ENCODE results near the gene STIL.
A peak's percentile ranks its signal among the peaks of the same experiment; 100 is the strongest.
"Not testable (repeated sequence)": the region's sequence is repeated elsewhere in the genome, so short reads cannot be mapped to it uniquely, and the experiment has no call there.

STIL gene

DNA sequence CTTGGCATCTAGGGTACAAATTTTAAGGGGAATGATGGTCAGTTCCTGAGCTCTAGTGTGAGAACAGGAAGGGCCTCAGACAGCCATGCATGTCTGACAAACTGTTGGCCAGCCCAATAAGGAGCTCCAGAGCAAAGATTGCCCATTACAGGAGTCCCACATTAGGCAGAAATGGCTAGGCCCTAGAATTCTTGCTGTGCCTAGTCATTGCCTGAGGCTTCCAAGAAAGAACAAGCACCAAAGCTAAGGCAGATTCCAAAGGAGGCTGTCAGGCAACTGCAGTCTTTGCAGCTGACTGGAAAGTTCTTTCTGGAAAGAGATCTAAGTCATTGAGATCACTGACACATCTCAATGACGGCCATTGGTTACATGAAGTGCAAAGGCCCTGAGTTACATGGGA is 3.9 kb upstream of the STIL start:
- DNase-seq = no peak

DNA sequence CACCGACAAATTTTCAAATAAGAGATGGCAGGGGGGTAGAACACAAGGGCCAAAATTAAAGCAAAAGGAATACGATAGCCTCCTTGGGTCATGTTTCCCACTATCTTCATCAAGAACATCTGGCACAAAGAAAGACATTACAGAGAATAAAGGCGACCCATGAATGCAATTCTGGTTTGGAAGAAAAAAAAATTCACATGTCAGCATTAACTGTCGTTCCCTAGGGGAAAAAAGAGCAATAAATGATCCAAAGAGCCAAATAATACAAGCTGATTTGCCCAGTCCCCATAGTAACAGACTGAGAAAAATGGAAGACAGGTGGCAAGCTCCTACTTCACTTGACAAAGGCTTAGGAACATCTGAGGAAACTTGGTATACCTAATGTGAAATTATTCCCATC is 4.5 kb downstream of the STIL start:
- DNase-seq = no peak

DNA sequence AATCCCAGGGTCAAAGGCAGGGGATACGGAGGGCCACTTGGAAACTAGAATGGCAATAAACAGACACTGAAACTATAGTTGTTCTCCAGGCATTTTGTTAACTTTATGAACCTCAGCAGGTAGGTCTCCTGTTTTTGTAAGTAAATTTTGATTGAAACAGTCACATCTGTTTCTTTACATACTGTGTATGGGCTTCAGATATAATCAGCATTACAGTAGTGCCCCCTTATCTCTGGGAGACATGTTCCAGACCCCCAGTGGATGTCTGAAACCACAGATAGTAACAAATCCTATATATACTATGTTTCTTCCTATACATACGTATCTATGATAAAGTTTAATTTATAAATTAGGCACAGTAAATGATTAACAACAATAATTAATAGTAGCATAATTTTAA is 11.5 kb downstream of the STIL start:
- DNase-seq = no peak

DNA sequence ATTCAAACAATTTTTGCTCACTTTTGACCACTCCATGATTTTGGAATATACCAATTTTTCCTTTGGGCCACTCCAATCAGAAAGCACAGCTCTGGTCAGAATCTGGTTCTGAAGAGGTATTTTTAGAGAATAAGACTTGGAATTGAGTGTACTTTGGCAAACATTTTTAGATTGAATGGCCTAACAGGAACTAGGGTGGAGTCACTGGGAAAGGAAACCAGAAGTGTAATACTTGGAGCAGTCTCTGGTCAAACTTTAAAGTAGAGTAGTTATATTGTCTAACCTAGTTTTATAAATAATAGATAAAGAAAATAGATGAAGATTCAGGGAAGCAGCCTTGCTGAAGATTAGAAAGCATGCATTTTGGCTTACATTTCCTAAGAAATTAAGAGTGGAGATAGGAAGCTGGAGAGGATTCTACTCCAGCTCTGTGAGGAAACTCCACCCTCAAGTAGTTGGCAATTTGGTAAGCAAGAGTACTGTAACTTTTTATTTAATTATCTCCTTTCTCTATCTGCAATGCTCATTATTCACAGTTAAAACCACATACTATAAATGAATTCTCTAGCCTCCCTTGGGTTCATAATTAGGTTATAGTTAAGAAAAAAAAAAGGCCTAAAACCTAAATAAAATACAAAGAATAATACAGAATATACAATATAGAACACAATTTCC is 15.8 kb downstream of the STIL start:
- DNase-seq = no peak

DNA sequence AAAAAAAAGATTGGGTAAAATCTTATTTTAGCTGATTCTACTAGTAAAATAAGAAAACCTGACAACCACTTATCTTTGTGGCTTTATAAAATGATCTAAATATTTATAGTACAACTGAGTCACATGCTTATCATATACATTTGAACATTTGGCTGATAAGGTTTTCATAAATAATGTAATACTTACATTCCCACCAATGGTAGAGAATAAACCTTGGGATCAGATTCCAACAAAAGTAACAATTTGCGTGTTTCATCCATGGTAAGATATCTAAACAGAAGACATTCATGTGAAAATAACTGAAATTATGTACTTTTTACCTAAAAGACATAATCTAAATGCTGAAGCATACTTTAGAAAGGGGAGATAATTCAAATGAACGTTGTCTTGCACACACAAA is 18.4 kb downstream of the STIL start:
- no peak for DNase-seq

DNA sequence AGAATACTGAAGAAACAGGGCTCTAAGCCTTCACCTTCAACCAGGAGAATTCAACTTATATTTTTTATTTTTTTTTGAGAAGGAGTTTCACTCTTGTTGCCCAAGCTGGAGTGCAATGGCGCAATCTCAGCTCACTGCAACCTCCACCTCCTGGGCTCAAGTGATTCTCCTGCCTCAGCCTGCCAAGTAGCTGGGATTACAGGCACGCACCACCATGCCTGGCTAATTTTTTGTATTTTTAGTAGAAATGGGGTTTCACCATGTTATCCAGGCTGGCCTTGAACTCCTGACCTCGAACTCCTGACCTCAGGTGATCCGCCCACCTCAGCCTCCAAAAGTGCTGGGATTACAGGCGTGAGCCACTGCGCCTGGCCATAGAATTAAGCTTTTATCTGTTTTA is 19.1 kb downstream of the STIL start:
- not testable (repeated sequence) for DNase-seq

DNA sequence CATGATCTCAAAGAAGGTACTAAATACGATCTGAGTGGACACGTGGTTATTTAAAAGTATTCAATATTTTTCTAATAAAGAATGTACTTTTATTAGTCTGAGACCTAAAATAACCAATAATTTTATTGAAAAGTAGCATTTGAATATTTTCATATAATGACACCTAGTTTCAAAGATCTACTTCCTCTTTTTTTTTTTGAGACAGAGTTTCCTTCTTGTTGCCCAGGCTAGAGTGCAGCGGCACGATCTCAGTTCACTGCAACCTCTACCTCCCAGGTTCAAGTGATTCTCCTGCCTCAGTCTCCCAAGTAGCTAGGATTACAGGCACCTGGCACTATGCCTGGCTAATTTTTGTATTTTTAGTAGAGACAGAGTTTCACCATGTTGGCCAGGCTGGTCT is 25.8 kb downstream of the STIL start:
- not testable (repeated sequence) for DNase-seq

DNA sequence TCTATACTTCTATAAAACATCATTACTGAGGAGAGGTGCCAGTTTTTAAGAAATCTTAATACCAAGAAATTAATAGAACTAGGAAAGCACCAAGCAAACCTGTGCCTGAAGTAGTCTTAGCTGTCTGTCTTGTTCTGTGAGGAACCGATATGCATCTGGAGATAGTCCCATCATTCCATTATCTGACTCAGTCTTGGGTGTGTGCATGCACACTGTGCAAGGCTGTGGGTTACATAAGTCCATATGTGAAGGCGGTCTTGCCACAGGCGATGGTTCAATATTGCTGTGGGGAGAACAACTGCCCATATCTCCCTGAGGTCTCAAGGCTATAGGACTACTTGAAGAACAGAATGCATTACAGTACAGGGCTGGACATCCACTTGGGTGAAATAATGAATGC is 33.8 kb downstream of the STIL start:
- DNase-seq = no peak

DNA sequence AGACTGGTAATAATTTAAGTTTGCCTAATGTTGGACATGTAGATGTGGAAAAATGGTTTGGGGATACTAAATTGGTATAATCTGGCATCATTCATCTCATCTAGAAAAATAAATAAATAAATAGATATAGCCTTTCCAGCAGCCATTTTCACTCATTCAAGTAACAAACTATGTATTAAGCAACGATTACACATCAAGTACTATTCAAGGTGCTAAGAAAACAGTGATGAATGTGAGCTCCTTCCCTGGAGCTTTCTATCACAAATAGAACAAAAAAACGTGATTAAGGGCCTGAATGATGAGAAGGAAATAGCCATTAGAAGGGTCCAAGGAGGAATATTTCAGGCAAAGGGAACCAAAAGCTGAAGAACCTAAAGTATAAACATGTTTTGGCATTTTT is 37.1 kb downstream of the STIL start:
- no peak for DNase-seq

DNA sequence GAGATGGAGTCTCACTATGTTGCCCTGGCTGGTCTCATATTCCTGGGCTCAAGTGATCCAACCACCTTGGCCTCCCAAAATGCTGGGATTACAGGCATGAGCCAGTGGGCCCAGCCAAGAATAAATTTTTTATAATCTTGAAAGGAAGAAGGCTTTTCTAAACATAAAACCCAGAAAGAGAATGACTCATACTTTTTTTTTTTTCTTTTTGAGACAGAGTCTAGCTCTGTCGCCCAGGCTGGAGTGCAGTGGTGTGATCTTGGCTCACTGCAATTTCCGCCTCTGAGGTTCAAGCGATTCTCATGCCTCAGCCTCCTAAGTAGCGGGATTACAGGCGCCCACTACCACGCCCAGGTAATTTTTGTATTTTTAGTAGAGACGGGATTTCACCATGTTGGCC is 38.1 kb downstream of the STIL start:
- DNase-seq = not testable (repeated sequence)

DNA sequence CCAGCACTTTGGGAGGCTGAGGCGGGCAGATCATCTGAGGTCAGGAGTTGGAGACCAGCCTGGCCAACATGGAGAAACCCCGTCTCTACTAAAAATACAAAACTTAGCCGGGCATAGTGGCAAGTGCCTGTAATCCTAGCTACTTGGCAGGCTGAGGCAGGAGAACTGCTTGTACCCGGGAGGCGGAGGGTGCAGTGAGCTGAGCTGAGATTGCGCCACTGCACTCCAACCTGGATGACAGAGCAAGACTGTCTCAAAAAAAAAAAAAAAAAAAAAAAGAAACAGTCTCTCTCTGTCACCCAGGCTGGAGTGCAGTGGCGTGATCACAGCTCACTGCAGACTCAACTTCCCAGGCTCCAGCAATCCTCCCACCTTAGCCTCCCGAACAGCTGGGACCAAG is 48.4 kb downstream of the STIL start:
- DNase-seq = not testable (repeated sequence)

DNA sequence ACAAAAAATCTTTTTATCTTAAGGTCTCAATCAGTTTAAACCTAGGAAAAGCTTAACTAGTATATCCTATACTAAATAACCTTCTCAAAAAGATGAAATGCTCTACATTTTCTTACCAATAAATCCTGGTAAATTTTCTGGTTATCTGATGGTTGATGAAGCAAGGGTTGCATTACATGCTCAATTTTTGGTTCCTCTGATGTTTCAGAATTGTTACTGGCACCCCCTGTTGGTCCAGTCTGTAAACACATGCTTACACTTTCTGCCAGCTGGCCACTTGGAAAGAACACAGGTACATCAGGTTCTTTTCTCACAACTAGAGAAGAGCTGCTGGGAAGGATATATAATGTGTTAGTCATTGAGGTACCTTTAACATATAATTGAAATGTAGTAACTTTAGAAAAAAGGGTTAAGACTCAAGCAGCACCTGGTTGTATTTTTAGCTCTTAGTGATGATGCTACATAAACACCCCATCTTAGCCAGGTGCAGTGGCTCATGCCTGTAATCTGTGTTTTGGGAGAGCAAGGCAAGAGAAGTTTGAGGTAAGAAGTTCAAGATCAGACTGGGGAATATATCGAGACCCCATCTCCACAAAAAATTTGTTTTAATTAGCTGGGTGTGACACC is 51.0 kb downstream of the STIL start:
- DNase-seq = peak; percentile 54

DNA sequence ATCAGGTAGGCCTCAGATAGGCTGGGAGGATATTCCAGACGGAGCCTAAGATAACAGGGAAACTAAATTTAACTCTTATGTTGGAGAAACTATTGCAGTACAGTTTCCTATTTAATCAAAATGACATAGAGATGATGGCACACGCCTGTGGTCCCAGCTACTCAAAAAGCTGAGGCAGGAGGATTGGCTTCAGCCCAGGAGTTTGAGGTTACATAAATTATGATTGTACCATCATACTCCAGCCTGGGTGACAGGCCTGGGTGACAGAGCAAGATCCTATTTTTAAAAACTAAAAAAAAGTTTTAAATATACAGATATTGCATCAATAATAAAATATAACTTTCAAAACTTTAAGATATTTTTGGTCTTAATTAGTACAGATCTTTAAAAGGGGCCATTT is 56.7 kb downstream of the STIL start:
- DNase-seq = no peak

DNA sequence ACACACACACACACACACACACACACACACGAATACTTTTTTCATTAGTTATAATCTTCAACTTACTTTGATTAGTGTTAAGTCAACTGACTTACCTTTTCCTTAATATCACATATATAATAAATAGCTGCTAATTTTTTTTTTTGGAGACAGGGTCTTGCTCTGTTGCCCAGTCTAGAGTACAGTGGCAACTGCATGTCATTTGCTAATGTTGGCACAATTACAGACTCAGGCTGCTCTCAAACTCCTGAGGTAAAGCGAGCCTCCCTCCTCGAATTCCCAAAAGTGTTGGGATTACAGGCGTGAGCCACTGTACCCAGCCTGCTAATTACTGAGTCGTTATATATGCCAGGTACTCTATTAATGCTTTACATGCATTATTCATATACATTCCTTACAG is 61.2 kb downstream of the STIL start:
- no peak for DNase-seq

DNA sequence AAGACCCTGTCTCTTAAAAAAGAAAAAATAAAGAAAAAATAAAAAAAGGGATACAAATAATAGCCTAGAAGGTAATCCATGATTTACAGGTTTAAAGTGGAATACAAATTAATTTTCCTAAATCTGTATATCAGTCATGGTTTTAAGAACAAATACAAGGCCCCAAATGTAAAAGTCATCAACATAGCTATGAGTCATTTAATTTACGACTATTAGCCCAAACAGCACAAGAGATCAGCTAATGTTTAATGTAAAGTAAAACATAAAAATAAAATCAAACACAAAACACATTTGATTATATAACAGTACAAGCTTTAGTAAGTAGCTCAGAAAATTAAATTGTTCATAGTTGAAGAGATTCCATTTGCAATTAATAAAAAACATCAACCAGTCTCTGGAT is 61.6 kb downstream of the STIL start:
- DNase-seq = no peak

DNA sequence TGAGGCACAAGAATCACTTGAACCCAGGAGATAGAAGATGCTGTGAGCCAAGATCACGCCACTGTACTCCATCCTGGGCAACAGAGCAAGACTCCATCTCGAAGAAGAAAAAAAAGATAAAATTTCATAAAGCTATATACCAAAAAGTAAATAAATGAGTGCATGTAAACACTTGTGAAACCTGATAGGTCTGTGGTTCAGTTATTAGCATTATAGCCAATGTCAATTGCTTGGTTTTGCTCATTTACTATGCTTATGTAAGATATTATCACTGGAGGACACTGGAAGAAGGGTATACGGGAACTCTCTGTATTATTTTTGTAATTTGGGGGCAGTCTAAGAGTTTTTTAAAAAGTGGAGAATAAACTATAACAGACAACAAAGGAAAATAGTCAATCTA is 64.2 kb downstream of the STIL start:
- DNase-seq = no peak

DNA sequence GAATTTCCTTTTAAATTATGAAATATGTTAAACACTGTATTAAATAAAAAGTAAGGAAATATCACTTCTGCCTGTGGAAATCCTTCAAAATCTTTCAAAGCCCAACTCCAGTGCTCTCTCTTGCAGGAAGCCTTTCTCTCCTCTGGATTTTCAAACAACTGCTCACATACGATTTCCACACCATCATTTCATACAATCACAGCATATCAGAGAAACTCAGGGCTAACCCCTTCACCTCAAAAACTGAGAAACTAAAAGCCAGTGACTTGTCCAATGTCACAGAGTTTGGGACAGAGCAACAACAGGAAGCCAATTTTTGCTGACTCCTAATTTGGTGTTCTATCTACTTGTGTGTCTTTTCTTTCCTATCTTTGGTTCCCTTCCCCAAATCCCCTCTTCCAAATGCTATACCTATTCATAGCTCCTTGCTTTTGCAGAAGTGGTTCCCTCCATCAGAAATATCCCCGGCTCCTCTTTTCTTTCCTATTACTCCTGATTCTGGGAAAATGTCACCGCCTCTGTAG is 69.5 kb downstream of the STIL start:
- no peak for DNase-seq

DNA sequence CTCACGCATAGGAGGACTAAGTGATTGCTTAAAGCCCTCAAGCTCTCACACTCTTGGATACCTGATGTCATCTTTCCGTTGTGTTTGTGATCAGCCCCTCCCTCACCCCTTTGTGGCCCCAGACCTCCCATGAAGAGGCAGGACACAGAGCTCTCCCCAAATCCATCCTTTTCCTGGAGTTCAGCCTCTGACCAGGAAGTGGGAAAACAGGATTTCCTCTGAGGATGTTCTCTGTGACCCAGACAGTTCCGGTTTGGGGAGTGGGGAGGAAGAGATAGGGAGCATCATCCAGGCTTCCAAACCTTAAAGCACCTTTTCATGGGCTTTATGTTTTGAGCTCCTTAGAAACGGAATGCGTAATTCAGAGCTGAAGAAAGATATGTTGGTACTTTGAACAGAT is 70.0 kb downstream of the STIL start:
- no peak for DNase-seq

DNA sequence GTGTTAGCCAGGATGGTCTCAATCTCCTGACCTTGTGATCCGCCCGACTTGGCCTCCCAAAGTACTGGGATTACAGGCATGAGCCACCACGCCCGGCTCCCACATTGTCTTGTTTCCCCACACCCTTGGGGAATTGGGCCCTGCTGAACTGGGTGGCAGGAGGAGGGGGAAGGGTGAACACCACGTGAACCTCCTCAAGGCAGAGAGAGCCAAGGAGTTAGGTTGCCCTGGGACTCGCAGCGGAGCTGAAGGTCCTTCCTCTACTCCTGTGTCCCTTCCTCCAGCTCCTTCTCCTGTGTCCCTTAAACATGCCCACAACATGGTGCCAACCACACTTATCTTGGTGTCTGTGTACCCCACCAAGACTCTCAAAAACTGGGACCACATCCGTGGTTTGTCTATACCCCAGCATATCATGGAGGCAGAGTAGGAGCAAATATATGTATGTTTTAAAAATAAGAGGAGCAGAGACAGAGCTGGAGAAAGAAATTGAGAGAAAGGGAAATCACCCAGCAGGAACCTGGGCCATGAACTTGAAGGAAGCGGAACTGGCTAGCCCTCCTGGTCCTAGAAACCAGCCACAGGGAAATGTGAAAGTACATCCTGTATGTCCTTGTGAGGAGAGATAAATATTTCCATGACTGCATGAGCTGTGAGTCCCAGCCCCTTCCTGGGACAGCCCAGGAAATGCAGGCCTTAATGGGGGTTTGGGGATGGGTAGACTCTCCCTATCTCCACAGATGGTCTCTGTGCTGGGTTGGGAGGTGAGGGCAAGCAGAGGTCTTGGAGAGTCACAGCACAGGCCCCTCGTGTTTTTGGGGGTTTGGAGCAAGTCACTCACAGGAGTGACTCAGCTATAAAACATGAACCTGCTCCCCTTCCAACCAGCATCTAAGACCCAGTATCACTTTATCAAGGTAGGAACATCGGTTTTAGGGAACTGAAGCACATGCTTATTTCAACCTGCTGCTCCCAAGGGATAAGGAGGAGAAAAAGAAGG is 72.5 kb downstream of the STIL start:
- DNase-seq = no peak

DNA sequence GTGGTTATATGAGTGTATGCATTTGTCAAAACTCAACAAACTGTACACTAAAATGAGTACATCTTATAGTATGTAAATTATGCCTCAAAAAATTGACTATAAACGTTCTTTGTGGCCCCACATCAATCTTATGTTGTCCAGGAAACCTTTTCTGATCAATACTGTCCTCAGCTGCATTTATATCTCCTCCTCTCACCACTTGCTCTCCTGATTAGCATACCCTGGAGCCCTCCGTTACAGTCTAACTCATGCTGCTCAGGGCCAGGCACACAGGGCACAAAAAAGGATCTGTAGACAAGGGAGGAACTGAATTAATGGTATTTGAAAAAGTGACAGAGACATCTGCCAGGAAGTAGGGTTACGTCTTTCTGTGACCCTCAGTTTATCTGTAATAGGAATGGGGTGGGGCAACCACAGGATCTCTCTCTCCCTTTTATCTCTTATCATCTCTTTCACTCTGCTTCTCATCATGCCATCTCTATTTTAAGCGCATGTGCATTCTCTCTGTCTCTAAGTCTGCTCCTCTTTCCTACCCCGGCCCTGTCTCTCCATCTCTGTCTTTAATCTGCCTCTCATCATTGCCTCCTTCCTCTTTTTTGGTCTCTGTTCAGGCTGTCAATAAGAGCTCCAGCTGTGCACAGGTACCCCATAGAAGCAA is 74.9 kb downstream of the STIL start:
- DNase-seq = no peak

DNA sequence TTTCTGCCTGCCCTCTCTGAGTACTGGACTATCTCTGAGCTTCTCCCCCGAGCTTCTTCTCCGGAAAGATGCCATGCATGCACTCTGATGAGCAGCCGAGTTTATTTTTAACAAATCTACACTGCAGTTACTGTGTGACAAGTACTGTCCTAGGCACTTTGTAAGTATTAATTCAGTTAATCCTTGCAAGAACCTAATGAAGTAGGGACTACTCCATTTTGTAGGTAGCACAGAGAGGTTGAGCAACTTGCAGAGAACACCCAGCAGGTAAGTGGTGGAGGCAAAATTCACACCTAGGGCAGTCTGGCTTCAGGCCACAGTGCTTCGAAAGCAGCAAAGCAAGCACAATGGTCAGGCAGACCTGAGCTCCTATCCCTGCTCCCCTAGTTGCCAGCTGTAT is 78.1 kb downstream of the STIL start:
- no peak for DNase-seq

DNA sequence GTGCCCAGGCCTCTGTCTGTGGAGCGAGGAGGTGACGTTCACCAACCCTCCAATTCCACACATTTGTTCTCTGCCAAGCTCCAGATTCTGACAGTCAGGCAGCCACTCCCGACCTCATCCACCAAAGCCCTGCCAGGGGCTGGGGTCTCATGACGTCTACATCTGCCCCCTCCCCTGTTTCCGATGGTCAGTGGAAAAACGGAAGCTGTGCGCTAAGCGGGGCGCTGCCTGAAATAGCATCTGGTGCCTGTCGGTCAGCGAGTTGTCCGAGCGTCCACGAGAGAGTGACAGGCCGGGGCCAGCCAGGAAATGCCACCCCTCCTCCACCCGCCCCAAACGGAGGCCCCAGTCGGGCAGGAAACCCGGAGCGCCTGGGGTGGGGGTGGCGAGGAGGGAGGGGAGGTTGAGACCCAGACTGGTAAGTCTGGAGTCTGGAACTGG is 78.7 kb downstream of the STIL start:
- no peak for DNase-seq

DNA sequence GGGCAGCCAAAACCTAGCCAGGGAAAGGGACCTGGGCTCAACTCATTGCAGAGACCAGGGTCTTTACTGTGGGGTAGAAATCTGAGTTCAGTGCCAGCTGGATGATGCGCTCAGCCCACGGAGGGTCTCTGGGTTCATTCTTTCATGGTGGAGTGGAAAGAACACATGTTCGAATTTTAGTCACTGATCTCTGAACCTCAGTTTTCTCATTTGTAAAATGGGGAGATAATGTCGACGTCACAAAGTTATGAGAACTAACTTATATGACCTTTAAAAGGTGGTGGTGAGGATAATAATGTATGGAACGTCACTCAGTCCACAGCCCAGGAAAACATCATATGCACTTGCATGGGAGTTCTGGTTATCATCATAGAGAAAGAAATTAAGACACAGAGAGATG is 80.8 kb downstream of the STIL start:
- DNase-seq = no peak

Measured in NCI-H2029 (cell line).